C1 segment of cervical spinal cord (tissue), 14 donors: Measurements from ENCODE around the gene FAM170B.

Experiments
- DNase-seq, 14 donors: peaks; one replicate each; lab custom pipeline; 2025; lab: John Stamatoyannopoulos, UW

Gene FAM170B

GRCh38 chr10:49123981-49124950 is 9.6 kb downstream of the FAM170B start:
- DNase-seq = no peak

- DNase-seq = no peak
These were observed 12.9 kb downstream of the FAM170B start for GRCh38 chr10:49120911-49121310.

- no peak for DNase-seq
These were observed 14.1 kb downstream of the FAM170B start for GRCh38 chr10:49119746-49120145.

GRCh38 chr10:49118430-49119074 is 15.3 kb downstream of the FAM170B start:
- DNase-seq = no peak

DNA sequence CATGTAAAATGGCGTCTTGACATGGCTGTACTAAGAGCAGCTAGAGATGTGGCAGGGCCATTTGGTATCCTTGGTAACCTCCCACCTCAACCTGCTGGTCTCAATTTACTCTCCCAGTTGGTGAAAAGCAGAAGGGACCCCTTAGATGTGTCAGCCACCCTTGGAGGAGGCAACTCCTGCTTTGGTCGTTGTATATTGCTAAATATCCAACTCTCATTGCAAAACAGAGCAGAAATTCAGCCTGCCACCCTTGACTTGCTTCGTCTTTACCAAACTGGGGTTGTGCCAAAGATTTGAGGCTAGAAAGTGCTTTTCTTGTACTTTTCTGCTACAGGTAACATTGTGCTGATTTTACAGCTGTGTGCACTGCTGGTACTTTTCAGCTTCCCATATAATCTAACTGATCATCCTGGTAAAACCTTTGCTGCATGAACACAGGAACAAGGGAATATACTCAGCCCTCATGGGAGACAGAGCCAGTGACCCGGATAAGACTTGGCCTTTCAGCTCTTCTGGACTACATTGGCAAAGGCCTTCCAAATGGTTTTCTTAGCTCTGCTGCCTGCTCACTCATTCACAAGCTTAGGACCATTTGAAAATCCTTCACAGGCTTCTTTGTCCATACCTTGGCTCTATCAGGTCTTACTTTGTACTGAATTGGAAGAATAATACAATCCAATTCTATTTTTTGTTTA is 16.3 kb downstream of the FAM170B start:
- DNase-seq = no peak

DNA sequence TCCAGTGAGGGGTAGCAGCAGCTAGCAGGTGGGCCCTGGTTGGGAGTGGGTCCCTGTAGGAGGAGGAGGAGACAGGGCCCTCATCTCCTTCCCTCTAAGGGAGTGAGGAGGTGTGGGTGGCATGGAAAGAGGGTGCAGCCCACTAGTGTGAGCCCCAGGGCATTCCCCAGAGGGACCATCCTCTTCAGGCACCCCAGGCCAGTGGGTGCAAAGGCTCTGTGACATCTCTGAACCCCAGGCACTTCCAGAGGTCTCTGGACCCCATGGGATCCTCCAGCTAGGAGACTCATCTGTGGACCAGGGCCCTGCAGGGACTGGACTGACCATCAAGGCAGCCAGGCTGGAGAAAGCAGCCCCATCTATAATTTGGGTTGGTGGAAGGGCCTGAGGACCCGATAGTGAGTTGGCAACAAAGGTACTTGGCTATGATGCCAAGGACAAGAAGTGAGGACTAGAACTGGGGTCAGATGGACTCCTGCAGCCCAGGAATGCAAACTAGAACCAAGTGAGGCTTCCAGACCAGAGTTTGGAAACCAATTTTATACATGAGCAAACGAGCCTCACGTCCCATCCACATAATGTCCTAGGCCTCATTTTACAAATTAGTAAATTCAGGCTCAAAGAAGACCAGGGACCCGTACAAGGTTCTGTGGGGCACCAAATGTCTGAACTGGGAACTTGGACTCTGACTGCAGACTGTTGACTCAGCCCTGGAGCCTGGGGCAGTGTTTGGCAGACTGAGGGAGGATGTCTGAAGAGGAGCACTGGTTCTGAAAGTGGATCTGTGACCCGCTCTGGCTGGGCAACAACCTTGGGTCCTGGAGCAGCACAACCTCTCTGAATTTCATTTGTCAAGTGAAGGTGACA is 17.1 kb downstream of the FAM170B start:
- DNase-seq = no peak

DNA sequence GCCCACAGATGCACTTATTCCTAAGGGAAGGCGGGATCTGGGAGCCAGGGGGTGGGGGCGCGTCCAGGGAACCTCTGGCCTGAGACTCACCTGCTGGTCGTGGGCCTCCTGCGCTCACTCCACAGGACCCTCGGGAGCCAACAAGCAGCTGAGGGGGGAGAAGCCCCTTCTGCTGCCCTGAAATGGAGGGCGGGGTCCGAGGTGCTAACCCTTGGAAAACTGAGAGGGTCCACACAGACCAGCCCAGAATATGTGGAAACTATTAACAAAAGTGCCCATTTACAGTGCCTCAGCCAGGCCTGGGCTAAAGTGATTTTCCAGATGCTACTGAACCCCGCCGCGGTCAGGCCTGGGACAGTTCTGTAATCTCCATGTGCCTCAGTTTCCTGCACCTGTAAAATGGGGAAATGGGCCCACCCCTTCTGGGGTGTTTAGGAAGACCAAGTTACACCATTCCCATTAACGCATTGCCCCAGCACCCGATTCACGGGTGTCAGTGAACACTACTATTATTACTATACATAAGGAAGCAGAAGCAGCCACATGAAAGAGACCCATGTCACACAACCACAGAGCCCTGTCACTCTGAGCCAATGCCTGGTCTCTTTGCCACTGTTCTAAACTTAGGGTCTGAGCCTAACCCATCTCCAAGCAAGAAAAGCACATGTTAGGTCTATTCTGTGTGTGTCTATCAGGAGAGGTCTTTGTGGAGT is 17.9 kb downstream of the FAM170B start:
- DNase-seq = no peak

- peak in 7 of 14 donors; percentile 36 to 75 (median 64) for DNase-seq
These were observed 18.6 kb downstream of the FAM170B start, which contains the start of gene VSTM4 for GRCh38 chr10:49115015-49115795. TSS of gene VSTM4 (minus strand) at chr10:49115522. CDS start at chr10:49115485, 37 bp downstream.

- DNase-seq = peak in 1 of 14 donors; percentile 33
These were observed 19.2 kb downstream of the FAM170B start for GRCh38 chr10:49114718-49115014.

DNA sequence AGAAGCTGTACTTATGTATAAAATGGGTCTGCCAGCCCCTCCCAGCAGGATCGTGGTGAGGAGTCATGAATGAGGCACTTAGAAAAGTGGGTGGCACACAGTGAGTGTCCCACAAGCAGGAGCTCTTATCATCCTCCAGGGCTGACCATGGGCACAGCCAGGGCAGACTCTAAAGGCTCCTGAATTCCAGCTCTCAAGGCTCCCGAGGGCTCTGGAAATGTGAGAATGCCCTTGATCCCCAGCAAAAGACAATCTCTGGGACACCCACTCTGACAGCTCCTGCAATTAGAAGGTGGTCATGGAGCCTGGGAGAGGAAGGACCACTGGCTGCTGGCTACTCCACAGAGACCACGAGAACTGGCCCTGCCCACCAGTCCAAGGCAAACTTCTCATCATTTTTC is 20.1 kb downstream of the FAM170B start:
- no peak for DNase-seq

DNA sequence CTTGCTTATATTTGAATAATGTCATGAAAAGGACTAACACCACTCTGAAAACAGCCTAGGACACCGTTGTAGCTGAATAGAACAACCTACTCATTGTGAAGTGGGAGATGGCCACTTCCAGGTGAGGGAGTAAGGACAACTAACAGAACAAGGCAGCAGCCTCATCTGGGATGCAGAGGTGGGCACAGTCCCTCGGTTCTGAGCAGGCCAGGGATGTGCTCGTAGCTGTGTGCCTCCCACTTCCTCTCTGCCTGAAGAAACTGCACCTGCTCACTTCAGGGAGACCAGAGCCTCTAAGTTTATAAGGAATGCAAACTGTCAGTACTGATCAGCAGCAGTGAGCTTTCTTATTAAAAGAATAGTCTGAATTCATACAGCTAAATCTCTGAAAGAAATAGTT is 21.0 kb downstream of the FAM170B start:
- no peak for DNase-seq

DNA sequence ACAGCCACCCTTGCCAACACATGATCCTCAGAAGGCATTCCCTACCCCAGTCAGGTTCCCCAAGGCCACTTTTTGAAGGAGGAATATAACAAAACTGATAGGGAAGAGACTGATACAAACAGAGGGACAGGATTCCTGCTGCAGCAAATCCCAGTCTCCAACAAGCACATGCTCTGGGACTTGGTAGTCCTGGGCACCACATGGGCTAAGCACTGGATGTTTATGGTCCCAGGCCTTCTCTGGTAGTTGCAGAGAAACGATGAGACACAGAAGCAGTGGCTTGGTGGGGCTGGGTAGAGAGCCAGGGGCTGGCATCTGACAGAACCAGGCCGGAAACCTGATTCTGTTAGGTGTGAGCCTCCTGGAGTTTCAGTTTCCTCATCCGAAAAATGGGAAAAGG is 21.7 kb downstream of the FAM170B start:
- no peak for DNase-seq

- no peak for DNase-seq
These were observed 22.5 kb downstream of the FAM170B start for GRCh38 chr10:49111320-49111698.

- no peak for DNase-seq
These were observed 23.0 kb downstream of the FAM170B start for GRCh38 chr10:49110684-49111319.

DNA sequence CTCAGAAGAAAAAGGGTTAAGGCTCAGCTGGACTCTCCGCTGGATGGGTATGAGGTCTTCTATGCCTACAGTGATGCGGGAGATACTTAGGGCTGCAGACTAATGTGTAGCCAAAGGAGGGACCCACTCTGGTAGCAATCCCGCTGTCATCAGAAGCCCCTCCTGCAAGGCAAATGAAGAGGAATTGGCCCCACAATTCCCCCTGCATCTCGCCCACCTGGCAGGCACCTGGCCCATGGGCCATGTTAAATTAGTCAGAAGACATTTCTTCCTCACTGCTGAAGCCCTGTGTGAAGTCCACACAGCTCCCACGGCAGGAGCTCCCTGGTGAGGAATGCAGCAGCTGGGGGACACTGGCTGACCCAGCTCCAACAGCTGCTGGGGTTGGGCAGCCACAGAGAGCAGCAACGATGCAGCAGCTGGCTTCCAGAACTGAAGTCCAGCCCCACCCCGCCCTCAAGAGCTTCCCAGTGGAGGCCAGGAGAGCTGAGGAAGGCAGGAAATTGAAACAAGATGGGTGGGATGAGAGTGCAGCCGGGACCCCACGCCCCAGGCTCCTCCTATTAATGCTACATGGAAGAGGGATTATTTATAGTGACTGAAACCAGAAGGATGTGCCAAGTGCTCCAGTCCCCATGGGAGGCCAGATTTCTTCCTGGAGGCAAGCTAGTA is 24.0 kb downstream of the FAM170B start:
- DNase-seq = no peak

GRCh38 chr10:49108656-49109055 is 25.2 kb downstream of the FAM170B start:
- no peak for DNase-seq

DNA sequence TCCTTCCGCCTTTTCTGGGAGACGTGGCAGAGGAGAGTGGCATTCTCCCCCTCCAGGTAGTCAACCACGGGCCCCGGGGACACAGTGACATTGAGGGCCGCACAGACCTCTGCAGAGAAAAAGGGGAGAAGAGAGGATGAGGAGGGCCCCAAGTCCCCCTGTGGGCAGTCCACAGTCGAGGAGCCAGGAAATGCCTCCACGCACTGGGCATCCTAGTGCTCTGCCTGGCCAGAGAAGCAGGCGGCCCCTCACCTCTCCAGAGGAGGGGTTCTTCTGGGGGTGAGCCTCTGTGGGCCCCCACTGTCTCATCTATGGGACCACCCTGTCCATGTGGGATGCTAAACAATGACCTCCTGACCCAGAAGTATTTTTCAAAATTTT is 25.9 kb downstream of the FAM170B start:
- no peak for DNase-seq

GRCh38 chr10:49107111-49107886 is 26.5 kb downstream of the FAM170B start:
- DNase-seq = no peak
